GM12878 (cell line): ENCODE results near the gene TMEM38B.

Source experiments
- BMI1 ChIP-seq: fragments of 450-650 bp; IDR thresholded peaks from 2 replicates; pipeline ENCODE4 v1.6.1; 2016; ENCODE audit warnings: mild to moderate bottlenecking, moderate library complexity, borderline replicate concordance
- CHD2 ChIP-seq: IDR thresholded peaks from 2 replicates; pipeline ENCODE4 v1.6.1; 2011; ENCODE audit warnings: low read depth, low read length, improper control_type of control experiment, borderline replicate concordance
- CREB1 ChIP-seq: IDR thresholded peaks from 2 replicates; pipeline ENCODE4 v1.6.1; 2012; ENCODE audit warnings: low read depth, mild to moderate bottlenecking, inconsistent platforms
- CTCF ChIP-seq, 3 experiments: IDR thresholded peaks in 2 of 3; conservative IDR thresholded peaks in 1 of 3; 2 replicates each; pipeline ENCODE4 v1.5.1; 2011; ENCODE audit warnings: low read depth in 3 of 3, low read length in 3 of 3, mild to moderate bottlenecking in 3 of 3, control low read depth in 2 of 3, moderate library complexity in 2 of 3, inconsistent platforms in 1 of 3, mixed read lengths in 1 of 3; ENCODE audit not compliant: control insufficient read depth in 2 of 3, insufficient read depth in 1 of 3; ENCODE audit errors: extremely low read depth in 1 of 3
- EZH2 ChIP-seq: IDR thresholded peaks from 2 replicates; pipeline ENCODE4 v1.6.1; 2012; ENCODE audit warnings: low read depth, mild to moderate bottlenecking, control low read depth, inconsistent platforms, low read length, borderline replicate concordance; ENCODE audit not compliant: control insufficient read depth
- KAT2A ChIP-seq: conservative IDR thresholded peaks from 2 replicates; pipeline ENCODE4 v1.6.1; 2011; ENCODE audit warnings: low read depth, low read length; ENCODE audit not compliant: control insufficient read depth
- NFIC ChIP-seq: IDR thresholded peaks from 2 replicates; pipeline ENCODE4 v1.6.1; 2012; ENCODE audit warnings: low read depth, mild to moderate bottlenecking, inconsistent platforms, low read length, moderate library complexity
- POLR2A ChIP-seq: IDR thresholded peaks from 2 replicates; pipeline ENCODE4 v1.6.1; 2011; ENCODE audit warnings: low read depth, mild to moderate bottlenecking, low read length
- RAD21 ChIP-seq: IDR thresholded peaks from 2 replicates; pipeline ENCODE4 v1.6.1; 2011; ENCODE audit warnings: mild to moderate bottlenecking, low read depth, low read length, moderate library complexity; ENCODE audit not compliant: insufficient read depth
- SMAD1 ChIP-seq: fragments of 450-650 bp; IDR thresholded peaks from 2 replicates; pipeline ENCODE4 v1.6.1; 2018; ENCODE audit warnings: mild to moderate bottlenecking, low read depth; ENCODE audit not compliant: partially characterized antibody
- YY1 ChIP-seq: IDR thresholded peaks from 2 replicates; pipeline ENCODE4 v1.6.1; 2011; ENCODE audit warnings: low read depth, mild to moderate bottlenecking, low read length
- ZSCAN29 ChIP-seq: fragments of 450-650 bp; IDR thresholded peaks from 2 replicates; pipeline ENCODE4 v1.6.1; 2017; ENCODE audit warnings: mild to moderate bottlenecking, moderate library complexity

DNA sequence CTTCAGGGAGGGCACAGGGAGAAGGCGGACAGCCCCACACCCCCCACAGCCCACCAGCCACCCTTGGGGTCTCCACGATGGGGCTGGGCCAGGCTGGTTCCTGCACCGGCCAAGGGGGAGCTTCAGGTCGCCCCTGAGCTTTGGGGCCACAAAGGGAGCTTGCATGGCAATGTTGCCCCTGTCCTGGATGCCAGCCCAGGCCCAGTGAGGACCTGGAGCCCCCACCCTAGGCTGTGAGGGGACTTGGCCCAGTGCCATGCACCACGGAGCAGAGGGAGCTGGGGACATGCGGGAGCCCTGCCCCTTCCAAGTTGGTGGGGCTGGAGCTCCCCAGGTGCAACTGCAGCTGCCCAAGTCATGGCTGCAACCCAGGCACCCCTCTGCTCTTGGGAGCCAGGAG, 18.4 kb downstream of the TMEM38B start:
- TF ChIP-seq YY1: no peak
- TF ChIP-seq BMI1: no peak
- no peak for TF ChIP-seq CTCF (IDR thresholded peaks at IDR 0.05 in 2 of 3, conservative IDR thresholded peaks at IDR 0.05 in 1 of 3; ENCODE audit: control insufficient read depth in 2 of 3, extremely low read depth in 1 of 3, insufficient read depth in 1 of 3, low read depth in 3 of 3, low read length in 3 of 3)
- TF ChIP-seq NFIC: no peak
- TF ChIP-seq SMAD1: no peak
- no peak for TF ChIP-seq RAD21
- TF ChIP-seq CREB1: no peak
- no peak for TF ChIP-seq ZSCAN29
- no peak for TF ChIP-seq POLR2A
- TF ChIP-seq CHD2: no peak
- TF ChIP-seq EZH2: no peak
- no peak for TF ChIP-seq KAT2A
